GM12874 (cell line): ENCODE measurements around the gene KLHL1.

Source experiments
- TF ChIP-seq, protein P1 (sequence below): IDR thresholded peaks from 2 replicates; pipeline ENCODE4 v1.5.1; 2011; ENCODE audit warnings: low read depth, mild to moderate bottlenecking, control low read depth, low read length, moderate library complexity; ENCODE audit not compliant: insufficient read depth

Gene KLHL1

DNA sequence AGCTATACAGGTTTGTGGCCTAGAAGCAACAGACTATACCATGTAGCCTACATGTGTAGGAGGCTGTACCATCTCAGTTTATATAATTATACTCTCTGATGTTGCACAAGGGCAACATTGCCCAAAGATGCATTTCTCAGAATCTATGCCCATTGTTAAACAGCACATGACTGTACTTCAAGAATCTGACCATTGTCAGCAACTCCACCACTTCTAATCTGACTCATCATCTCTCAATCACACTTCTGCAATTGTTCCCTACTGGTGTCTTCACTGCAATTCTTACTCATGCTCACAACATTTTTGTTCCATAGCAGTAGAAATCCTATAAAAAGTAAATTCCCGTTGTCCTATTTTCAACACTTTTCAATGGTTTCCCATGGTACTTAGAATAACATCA, 64.6 kb downstream of the KLHL1 start:
- TF ChIP-seq, protein P1, sequence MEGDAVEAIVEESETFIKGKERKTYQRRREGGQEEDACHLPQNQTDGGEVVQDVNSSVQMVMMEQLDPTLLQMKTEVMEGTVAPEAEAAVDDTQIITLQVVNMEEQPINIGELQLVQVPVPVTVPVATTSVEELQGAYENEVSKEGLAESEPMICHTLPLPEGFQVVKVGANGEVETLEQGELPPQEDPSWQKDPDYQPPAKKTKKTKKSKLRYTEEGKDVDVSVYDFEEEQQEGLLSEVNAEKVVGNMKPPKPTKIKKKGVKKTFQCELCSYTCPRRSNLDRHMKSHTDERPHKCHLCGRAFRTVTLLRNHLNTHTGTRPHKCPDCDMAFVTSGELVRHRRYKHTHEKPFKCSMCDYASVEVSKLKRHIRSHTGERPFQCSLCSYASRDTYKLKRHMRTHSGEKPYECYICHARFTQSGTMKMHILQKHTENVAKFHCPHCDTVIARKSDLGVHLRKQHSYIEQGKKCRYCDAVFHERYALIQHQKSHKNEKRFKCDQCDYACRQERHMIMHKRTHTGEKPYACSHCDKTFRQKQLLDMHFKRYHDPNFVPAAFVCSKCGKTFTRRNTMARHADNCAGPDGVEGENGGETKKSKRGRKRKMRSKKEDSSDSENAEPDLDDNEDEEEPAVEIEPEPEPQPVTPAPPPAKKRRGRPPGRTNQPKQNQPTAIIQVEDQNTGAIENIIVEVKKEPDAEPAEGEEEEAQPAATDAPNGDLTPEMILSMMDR, result no peak

DNA sequence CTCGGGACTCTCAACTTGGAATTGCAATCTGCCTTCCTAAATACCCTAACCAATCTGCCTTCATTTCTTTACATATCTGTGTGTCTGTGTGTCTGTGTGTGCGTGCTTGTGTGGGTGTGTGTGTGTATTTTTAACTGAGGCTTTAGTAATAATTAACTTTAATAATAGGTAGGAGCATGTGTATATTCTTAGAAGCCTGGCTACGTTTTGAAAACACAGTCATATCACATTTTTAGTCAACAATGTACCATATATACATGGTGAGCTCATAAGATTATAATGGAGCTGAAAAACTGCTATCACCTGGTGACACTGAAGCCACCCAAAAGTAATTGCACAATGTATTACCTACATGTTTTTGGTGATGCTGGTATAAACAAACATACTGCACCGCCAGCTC, 66.1 kb downstream of the KLHL1 start:
- TF ChIP-seq, protein P1, result no peak

DNA sequence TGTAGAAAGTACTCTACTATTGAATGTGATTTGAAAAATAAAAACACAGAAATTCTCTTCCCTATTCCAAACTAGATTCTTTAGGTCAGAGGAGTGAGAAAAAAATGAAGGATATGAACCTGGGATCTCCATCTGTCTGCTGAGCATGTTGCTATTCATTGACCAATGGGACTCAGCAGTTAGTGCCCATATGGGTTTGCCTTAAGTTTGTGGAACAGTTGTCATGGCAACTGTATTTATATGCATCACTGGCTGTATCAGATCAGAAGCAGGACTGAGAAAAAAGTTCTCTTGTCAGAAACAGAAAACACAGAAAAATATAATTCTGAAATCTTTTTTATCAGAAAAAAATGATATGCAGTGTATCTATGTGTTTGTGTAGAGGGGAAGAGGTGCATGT, 74.0 kb downstream of the KLHL1 start:
- TF ChIP-seq, protein P1, result no peak

DNA sequence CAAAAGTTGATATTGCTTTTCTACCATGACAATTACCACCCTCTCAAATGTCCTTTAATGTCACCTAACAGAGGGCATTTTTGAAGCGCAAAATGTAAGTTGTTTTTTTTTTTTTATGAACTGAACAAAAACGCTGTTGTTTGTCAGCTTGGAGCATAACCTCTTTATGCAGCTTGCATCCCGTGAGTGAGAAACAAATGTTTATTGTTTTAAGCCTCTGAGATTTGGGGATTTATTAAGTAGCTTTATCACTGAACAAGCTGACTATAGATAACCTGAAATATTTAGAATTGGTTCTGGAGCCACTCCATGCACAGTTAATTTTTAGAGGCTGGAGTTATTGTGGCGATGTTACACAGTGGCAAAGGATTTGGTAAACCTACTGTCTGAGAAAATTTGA, 80.7 kb downstream of the KLHL1 start:
- TF ChIP-seq, protein P1, result no peak

DNA sequence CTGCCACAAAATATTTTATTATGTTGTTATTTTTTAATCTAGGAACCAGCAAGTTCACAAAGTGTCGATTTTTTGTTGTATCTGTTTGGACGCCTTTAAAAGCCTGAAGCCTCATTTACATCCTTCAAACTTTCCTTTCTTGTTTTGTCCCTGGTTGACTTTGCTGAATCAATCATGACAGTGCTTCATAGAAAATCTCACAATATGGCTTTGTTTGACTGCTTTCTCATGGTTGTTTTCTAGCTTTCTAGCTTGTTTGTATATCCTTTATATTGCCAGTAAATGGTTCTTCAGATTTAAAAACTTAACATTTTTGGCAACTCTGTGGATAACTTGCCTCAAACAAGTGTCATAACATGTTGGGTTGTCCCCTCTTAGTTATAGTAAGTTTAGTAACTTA, 84.7 kb downstream of the KLHL1 start:
- TF ChIP-seq, protein P1, result no peak

DNA sequence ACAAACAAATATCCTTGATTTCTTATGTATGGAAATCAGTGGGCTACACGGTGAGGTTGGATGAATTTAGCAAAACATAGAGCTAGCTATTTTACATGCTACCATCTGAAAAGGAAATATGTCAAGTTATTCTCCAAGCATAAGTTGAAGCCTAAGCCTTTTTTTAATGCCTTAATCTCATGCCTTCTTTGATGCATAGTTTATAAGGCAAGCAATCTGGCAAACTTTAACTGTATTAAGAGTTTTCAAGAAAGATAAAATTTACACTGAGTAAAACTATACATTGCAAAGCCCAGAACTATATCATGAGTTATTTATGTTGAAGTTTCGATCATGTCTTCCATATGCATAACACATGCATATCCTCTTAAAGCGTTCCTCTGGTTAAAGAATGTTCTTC, 85.6 kb downstream of the KLHL1 start:
- TF ChIP-seq, protein P1, result no peak

DNA sequence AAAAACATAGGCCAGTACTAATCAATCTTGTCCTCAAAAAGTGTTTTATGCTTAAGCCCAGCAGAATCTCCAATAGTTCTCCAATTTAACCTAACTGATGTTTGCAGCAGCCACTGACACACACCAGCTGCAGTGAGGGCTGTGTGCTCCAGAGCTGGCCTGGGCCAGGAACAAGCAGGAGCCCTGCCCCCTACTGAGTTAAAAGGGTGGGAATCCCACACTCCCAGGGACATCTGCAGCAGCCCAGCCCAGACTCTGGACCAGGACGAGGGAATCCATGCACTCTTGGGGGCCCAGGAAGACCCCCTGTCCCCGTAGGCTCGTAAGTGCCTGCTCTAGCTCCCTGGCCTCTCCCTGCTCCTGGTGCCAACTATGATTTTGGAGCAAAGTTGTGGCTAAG, 92.1 kb downstream of the KLHL1 start:
- TF ChIP-seq, protein P1, result no peak

DNA sequence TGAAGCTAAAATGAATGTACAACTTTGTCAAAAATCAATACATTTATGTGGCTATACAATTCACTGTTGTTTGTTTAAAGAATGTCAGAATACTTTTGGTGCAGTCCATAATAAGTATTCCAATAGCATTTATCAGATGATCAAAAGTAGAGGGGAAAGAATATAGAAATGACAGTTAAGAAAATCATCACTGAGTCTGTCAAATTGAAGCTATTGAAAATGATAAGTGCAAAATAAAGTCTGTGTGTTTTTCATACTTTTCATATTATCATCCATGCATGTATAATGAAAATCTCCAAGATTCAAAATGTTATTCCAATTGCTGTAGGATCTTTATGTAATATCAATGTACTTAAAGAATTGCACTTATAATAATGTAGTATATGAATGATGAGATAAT, 93.9 kb downstream of the KLHL1 start:
- TF ChIP-seq, protein P1, result no peak
